HG03378 (cell line): ENCODE data around the gene SPPL3.
"Not testable (repeated sequence)": the region's sequence is repeated elsewhere in the genome, so short reads cannot be mapped to it uniquely, and the experiment has no call there.

Experiments used
- ATAC-seq: cut with Tn5 transposase; IDR thresholded peaks from one replicate; pipeline ENCODE4 v1.9.1; 2021; ENCODE audit warnings: mild to moderate bottlenecking, moderate library complexity; ENCODE audit not compliant: unreplicated experiment

The SPPL3 gene

GRCh38 chr12:120921637-120922036 is 17.5 kb upstream of the SPPL3 start:
- ATAC-seq: no peak

- ATAC-seq: no peak
Observed at GRCh38 chr12:120920178-120920577, 16.0 kb upstream of the SPPL3 start.

- ATAC-seq: no peak
Observed at GRCh38 chr12:120917748-120918147, 13.6 kb upstream of the SPPL3 start.

- ATAC-seq: no peak
Observed at GRCh38 chr12:120916561-120916960, 12.4 kb upstream of the SPPL3 start.

- no peak for ATAC-seq
Observed at GRCh38 chr12:120914794-120915193, 10.6 kb upstream of the SPPL3 start.

GRCh38 chr12:120909633-120910298 is 5.6 kb upstream of the SPPL3 start:
- ATAC-seq: no peak

- no peak for ATAC-seq
Observed at GRCh38 chr12:120905856-120906384, 1.8 kb upstream of the SPPL3 start.

GRCh38 chr12:120903412-120904196 is 554 bp downstream of the SPPL3 start:
- peak; percentile 8 for ATAC-seq

GRCh38 chr12:120902846-120903411 is 1.2 kb downstream of the SPPL3 start:
- ATAC-seq: no peak

- no peak for ATAC-seq
Observed at GRCh38 chr12:120901818-120902217, 2.3 kb downstream of the SPPL3 start.

GRCh38 chr12:120901101-120901500 is 3.1 kb downstream of the SPPL3 start:
- not testable (repeated sequence) for ATAC-seq

GRCh38 chr12:120895532-120895931 is 8.6 kb downstream of the SPPL3 start:
- ATAC-seq: no peak

- ATAC-seq: no peak
Observed at GRCh38 chr12:120892265-120892664, 11.9 kb downstream of the SPPL3 start.

- no peak for ATAC-seq
Observed at GRCh38 chr12:120890963-120891362, 13.2 kb downstream of the SPPL3 start.

- ATAC-seq: no peak
Observed at GRCh38 chr12:120887253-120888043, 16.7 kb downstream of the SPPL3 start.

GRCh38 chr12:120886199-120887018 is 17.7 kb downstream of the SPPL3 start:
- peak; percentile 71 for ATAC-seq

GRCh38 chr12:120885521-120885920 is 18.6 kb downstream of the SPPL3 start:
- ATAC-seq: no peak

GRCh38 chr12:120884644-120885043 is 19.5 kb downstream of the SPPL3 start:
- no peak for ATAC-seq

GRCh38 chr12:120882055-120882555 is 22.1 kb downstream of the SPPL3 start:
- no peak for ATAC-seq

- no peak for ATAC-seq
Observed at GRCh38 chr12:120879718-120880300, 24.3 kb downstream of the SPPL3 start.
